HUES6 (cell line): ENCODE results near the gene TMEM161B.

Experiments used
- H3K27ac ChIP-seq: 2 replicates; pipeline ENCODE4 v1.7.0; 2013; ENCODE audit warnings: low read depth, mild to moderate bottlenecking, low read length, inconsistent platforms
- H3K27me3 ChIP-seq: 2 replicates; pipeline ENCODE4 v1.6.1; 2013; ENCODE audit warnings: low read length; ENCODE audit not compliant: control insufficient read depth, insufficient read depth
- H3K36me3 ChIP-seq: 2 replicates; pipeline ENCODE4 v1.6.1; 2013; ENCODE audit warnings: low read length; ENCODE audit not compliant: control insufficient read depth, insufficient read depth
- H3K4me1 ChIP-seq: 2 replicates; pipeline ENCODE4 v1.6.1; 2013; ENCODE audit warnings: low read length; ENCODE audit not compliant: control insufficient read depth, insufficient read depth
- H3K4me3 ChIP-seq: 2 replicates; pipeline ENCODE4 v1.5.1; 2013; ENCODE audit warnings: low read depth, low read length
- H3K9ac ChIP-seq: one replicate; pipeline ENCODE4 v1.6.1; 2013; ENCODE audit warnings: mild to moderate bottlenecking, low read length
- H3K9me3 ChIP-seq: 2 replicates; pipeline ENCODE4 v1.6.1; 2013; ENCODE audit warnings: low read depth, low read length; ENCODE audit not compliant: control insufficient read depth, insufficient read depth

TMEM161B gene

GRCh38 chr5:88268385-88269184 lies at the start of gene TMEM161B:
Gene TMEM161B, minus strand, starts transcription at chr5:88268845. Its CDS starts 122 bp downstream, at chr5:88268723.
- peaks cover 17% of the 10 kb centered on the region for H3K9me3 ChIP-seq
- H3K9ac ChIP-seq: peak within 1 kb of the TSS; percentile 75
- peaks cover 34% of the 10 kb centered on the region for H3K36me3 ChIP-seq
- H3K4me3 ChIP-seq: peak within 1 kb of the TSS; percentile 90
- H3K4me1 ChIP-seq: peaks cover 9% of the 10 kb centered on the region
- H3K27me3 ChIP-seq: no peaks in the 10 kb centered on the region
- H3K27ac ChIP-seq: peak within 1 kb of the TSS; percentile 11; the same call in 1 of the 2 replicates

DNA sequence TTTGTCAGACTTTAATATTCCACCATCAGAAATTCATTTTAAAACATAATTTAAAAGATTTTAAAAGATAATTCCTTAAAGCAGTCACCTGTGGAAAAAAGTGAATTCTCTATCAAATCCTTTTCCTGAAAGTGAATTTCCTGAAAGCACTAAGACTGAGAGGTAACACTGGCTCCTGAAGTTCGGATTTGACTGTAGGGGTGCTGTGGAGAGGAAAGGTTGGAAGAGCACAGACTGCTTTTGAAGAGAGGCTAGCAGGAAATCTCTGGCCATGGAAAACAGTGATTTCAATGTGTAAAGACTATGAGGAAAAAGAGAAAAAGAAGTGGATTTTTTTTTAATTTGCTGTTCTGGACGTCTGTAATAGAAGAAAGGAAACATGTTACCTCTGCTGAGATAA lies 35.7 kb upstream of the TMEM161B start:
- Histone ChIP-seq H3K27ac (no peak overlapping the region), H3K4me3 (no peak overlapping the region), H3K9me3 (no peaks in the 10 kb centered on the region), H3K27me3 (no peaks in the 10 kb centered on the region), H3K9ac (no peak overlapping the region), H3K4me1 (peaks cover 6% of the 10 kb centered on the region; the same call in 1 of the 2 replicates), H3K36me3 (no peaks in the 10 kb centered on the region)

- Histone ChIP-seq H3K36me3 (no peaks in the 10 kb centered on the region), H3K9ac (no peak overlapping the region), H3K27ac (no peak overlapping the region), H3K9me3 (no peaks in the 10 kb centered on the region), H3K4me3 (no peak overlapping the region), H3K4me1 (no peaks in the 10 kb centered on the region), H3K27me3 (no peaks in the 10 kb centered on the region)
Measured at GRCh38 chr5:88298425-88298824, 29.8 kb upstream of the TMEM161B start.

DNA sequence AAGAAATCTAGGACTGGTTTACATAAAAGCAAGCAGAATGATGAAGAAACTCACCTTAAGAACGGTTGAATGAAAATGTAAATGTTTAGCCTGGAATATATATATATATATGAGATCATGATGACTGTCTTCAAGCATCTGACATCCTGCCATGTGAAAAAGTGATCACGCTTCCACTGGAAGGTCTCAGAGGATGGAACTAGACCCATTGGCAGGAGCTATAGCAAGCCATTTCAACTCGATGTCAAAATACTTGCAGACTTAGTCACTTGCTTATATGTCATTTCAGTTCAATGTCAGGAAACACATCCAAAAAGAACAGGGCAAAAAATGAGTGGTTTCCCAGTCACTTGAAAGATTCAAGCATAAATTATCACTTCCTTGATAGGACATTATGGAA lies 22.2 kb upstream of the TMEM161B start:
- H3K9ac ChIP-seq: no peak overlapping the region
- no peaks in the 10 kb centered on the region; the same call in 1 of the 2 replicates for H3K4me1 ChIP-seq
- H3K9me3 ChIP-seq: no peaks in the 10 kb centered on the region
- H3K36me3 ChIP-seq: peaks cover 21% of the 10 kb centered on the region
- H3K27ac ChIP-seq: no peak overlapping the region
- no peak overlapping the region for H3K4me3 ChIP-seq
- H3K27me3 ChIP-seq: no peaks in the 10 kb centered on the region

- Histone ChIP-seq H3K9ac (no peak overlapping the region), H3K27ac (no peak overlapping the region), H3K4me3 (no peak overlapping the region), H3K4me1 (no peaks in the 10 kb centered on the region; the same call in 1 of the 2 replicates), H3K36me3 (peaks cover 24% of the 10 kb centered on the region), H3K9me3 (no peaks in the 10 kb centered on the region), H3K27me3 (no peaks in the 10 kb centered on the region)
Measured at GRCh38 chr5:88288528-88289197, 20.0 kb upstream of the TMEM161B start.

- H3K36me3 ChIP-seq: peaks cover 29% of the 10 kb centered on the region
- H3K27ac ChIP-seq: no peak overlapping the region
Measured at GRCh38 chr5:88287846-88288527, 19.3 kb upstream of the TMEM161B start.

GRCh38 chr5:88287302-88287701 lies 18.7 kb upstream of the TMEM161B start:
- H3K36me3 ChIP-seq: peaks cover 36% of the 10 kb centered on the region
- no peak overlapping the region for H3K27ac ChIP-seq
- no peak overlapping the region for H3K9ac ChIP-seq
- H3K4me3 ChIP-seq: no peak overlapping the region
- no peaks in the 10 kb centered on the region for H3K27me3 ChIP-seq
- H3K9me3 ChIP-seq: no peaks in the 10 kb centered on the region
- H3K4me1 ChIP-seq: no peaks in the 10 kb centered on the region; the same call in 1 of the 2 replicates

More at GRCh38 chr5:88287846-88288527, 19.3 kb upstream of the TMEM161B start:
- no peaks in the 10 kb centered on the region for H3K27me3 ChIP-seq
- H3K9ac ChIP-seq: no peak overlapping the region
- no peak overlapping the region for H3K4me3 ChIP-seq
- no peaks in the 10 kb centered on the region; the same call in 1 of the 2 replicates for H3K4me1 ChIP-seq
- H3K9me3 ChIP-seq: no peaks in the 10 kb centered on the region

DNA sequence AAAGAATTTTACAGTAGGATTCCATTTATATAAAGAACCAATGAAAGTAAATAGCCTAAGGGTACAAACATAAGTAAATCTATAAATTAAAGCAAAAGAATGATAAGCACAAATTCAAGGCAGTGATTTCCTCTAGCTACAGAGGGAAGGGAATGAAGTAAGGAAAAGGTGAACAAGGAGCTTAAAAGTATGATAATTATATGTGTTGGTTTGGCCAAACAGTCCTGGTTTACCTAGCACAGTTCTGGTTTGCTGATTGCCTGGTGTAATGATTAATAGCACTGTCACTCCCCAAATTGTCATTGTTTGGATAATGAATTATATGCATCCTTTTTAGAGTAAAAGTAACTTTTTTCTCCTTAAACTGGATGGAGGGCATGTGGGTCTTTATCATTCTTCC lies 15.0 kb upstream of the TMEM161B start:
- Histone ChIP-seq H3K9me3 (no peaks in the 10 kb centered on the region), H3K27ac (no peak overlapping the region), H3K27me3 (no peaks in the 10 kb centered on the region), H3K36me3 (peaks cover 28% of the 10 kb centered on the region), H3K4me1 (no peaks in the 10 kb centered on the region; the same call in 1 of the 2 replicates), H3K4me3 (no peak overlapping the region), H3K9ac (no peak overlapping the region)

DNA sequence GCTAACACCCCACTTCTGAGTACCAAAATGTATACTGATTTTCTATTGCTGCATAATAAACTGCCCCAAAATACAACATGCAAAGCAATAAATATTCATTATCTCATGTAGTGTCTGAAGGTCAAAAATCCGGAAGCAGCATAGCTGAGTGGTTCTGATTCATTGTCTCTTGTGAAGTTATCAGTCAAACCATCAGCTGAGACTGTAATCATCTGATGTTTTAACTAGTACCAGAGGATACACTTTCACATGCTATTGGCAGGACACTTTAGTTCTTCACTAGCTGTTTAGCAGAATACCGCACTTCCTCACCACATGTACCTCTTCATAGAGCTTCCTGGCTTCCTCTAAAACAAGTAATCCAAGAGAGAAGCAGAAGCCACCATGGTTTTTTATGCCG lies 12.7 kb upstream of the TMEM161B start:
- H3K9me3 ChIP-seq: no peaks in the 10 kb centered on the region
- no peak overlapping the region for H3K27ac ChIP-seq
- H3K9ac ChIP-seq: no peak overlapping the region
- H3K4me3 ChIP-seq: no peak overlapping the region
- H3K4me1 ChIP-seq: no peaks in the 10 kb centered on the region
- H3K27me3 ChIP-seq: no peaks in the 10 kb centered on the region
- peaks cover 27% of the 10 kb centered on the region for H3K36me3 ChIP-seq

DNA sequence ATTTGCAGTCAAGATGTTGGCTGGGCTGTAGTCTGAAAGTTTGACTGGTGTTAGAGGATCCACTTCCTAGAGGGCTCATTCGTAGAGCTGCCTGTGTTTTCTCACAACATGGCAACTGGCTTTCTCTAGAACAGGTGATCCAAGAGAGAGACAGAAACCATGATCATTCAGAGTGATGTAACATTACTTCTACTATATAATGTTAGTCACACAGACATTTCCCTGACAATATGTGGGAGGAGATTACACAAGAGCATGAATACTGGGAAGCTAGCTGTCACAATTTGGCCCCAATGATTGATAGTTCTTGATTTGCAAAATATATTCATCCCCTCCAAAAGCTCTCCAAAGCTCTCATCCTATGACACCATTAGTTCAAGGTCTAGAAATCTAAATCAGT lies 10.9 kb upstream of the TMEM161B start:
- Histone ChIP-seq H3K4me3 (no peak overlapping the region), H3K9me3 (no peaks in the 10 kb centered on the region), H3K36me3 (peaks cover 35% of the 10 kb centered on the region), H3K27ac (no peak overlapping the region), H3K27me3 (no peaks in the 10 kb centered on the region), H3K4me1 (no peaks in the 10 kb centered on the region), H3K9ac (no peak overlapping the region)

- H3K4me1 ChIP-seq: no peaks in the 10 kb centered on the region
- H3K36me3 ChIP-seq: peaks cover 41% of the 10 kb centered on the region
- no peaks in the 10 kb centered on the region for H3K9me3 ChIP-seq
- H3K27me3 ChIP-seq: no peaks in the 10 kb centered on the region
- no peak overlapping the region for H3K27ac ChIP-seq
- H3K4me3 ChIP-seq: no peak overlapping the region
- no peak overlapping the region for H3K9ac ChIP-seq
Measured at GRCh38 chr5:88276378-88276777, 7.7 kb upstream of the TMEM161B start.
